Mesothelial cell of epicardium (in vitro differentiated cells): Measurements from ENCODE around the gene LRMDA. TPM values are rescaled to one million over a fixed set of nuclear protein-coding genes. Genes with fewer than 3 reads are reported as not detected.

Experiments used
- DNase-seq, 2 experiments: peaks; one replicate each; pipeline ENCODE4 v3.0.0; 2021; ENCODE audit warnings: low spot score in 2 of 2; ENCODE audit not compliant: unreplicated experiment in 2 of 2
- H3K27ac Mint-ChIP-seq: 2 replicates; pipeline ENCODE4 v1.8.0; 2021; ENCODE audit warnings: mixed read lengths
- H3K27me3 Mint-ChIP-seq: 2 replicates; pipeline ENCODE4 v1.8.0; 2021; ENCODE audit warnings: low read depth, mixed read lengths
- H3K36me3 Mint-ChIP-seq: 2 replicates; pipeline ENCODE4 v1.8.0; 2021; ENCODE audit warnings: mixed read lengths
- H3K4me1 Mint-ChIP-seq: 2 replicates; pipeline ENCODE4 v1.8.0; 2021; ENCODE audit warnings: mixed read lengths
- H3K4me3 Mint-ChIP-seq: 2 replicates; pipeline ENCODE4 v1.8.0; 2021; ENCODE audit warnings: mild to moderate bottlenecking, moderate library complexity, mixed read lengths
- H3K9me3 Mint-ChIP-seq: 2 replicates; pipeline ENCODE4 v1.8.0; 2021; ENCODE audit warnings: mixed read lengths
- total RNA-seq: library from RNA; stranded (reverse); gene quantifications from 3 replicates; pipeline ENCODE4 v1.2.1, GENCODE V29; 2021
- TF ChIP-seq, protein P1 (sequence below): fragments of 200-600 bp; sonication (generic); IDR thresholded peaks from one replicate; pipeline ENCODE4 v1.5.0; 2021; ENCODE audit warnings: antibody characterized with exemption; ENCODE audit not compliant: unreplicated experiment

LRMDA gene
- total RNA-seq, 1 donor from 2014 or later: 2.0 TPM

- DNase-seq: no peak
- no peaks in the 10 kb centered on the region for H3K36me3 Mint-ChIP-seq
- H3K27me3 Mint-ChIP-seq: peaks cover 87% of the 10 kb centered on the region
- TF ChIP-seq, protein P1, sequence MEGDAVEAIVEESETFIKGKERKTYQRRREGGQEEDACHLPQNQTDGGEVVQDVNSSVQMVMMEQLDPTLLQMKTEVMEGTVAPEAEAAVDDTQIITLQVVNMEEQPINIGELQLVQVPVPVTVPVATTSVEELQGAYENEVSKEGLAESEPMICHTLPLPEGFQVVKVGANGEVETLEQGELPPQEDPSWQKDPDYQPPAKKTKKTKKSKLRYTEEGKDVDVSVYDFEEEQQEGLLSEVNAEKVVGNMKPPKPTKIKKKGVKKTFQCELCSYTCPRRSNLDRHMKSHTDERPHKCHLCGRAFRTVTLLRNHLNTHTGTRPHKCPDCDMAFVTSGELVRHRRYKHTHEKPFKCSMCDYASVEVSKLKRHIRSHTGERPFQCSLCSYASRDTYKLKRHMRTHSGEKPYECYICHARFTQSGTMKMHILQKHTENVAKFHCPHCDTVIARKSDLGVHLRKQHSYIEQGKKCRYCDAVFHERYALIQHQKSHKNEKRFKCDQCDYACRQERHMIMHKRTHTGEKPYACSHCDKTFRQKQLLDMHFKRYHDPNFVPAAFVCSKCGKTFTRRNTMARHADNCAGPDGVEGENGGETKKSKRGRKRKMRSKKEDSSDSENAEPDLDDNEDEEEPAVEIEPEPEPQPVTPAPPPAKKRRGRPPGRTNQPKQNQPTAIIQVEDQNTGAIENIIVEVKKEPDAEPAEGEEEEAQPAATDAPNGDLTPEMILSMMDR: no peak
- H3K9me3 Mint-ChIP-seq: peaks cover 6% of the 10 kb centered on the region
- H3K27ac Mint-ChIP-seq: no peak overlapping the region
- H3K4me3 Mint-ChIP-seq: no peak overlapping the region
- peaks cover 25% of the 10 kb centered on the region for H3K4me1 Mint-ChIP-seq
Measured at GRCh38 chr10:75646218-75646915, 214.9 kb downstream of the LRMDA start.

GRCh38 chr10:75646916-75647315, 215.5 kb downstream of the LRMDA start:
- H3K4me1 Mint-ChIP-seq: peaks cover 25% of the 10 kb centered on the region
- peaks cover 87% of the 10 kb centered on the region for H3K27me3 Mint-ChIP-seq
- H3K36me3 Mint-ChIP-seq: no peaks in the 10 kb centered on the region
- DNase-seq: no peak
- TF ChIP-seq, protein P1: no peak
- H3K9me3 Mint-ChIP-seq: peaks cover 6% of the 10 kb centered on the region
- no peak overlapping the region for H3K27ac Mint-ChIP-seq
- H3K4me3 Mint-ChIP-seq: no peak overlapping the region

GRCh38 chr10:75647675-75648074, 216.3 kb downstream of the LRMDA start:
- peaks cover 6% of the 10 kb centered on the region for H3K9me3 Mint-ChIP-seq
- no peak for DNase-seq
- no peak overlapping the region for H3K4me3 Mint-ChIP-seq
- H3K4me1 Mint-ChIP-seq: peaks cover 33% of the 10 kb centered on the region
- TF ChIP-seq, protein P1: no peak
- no peak overlapping the region for H3K27ac Mint-ChIP-seq
- no peaks in the 10 kb centered on the region for H3K36me3 Mint-ChIP-seq
- peaks cover 87% of the 10 kb centered on the region for H3K27me3 Mint-ChIP-seq

DNA sequence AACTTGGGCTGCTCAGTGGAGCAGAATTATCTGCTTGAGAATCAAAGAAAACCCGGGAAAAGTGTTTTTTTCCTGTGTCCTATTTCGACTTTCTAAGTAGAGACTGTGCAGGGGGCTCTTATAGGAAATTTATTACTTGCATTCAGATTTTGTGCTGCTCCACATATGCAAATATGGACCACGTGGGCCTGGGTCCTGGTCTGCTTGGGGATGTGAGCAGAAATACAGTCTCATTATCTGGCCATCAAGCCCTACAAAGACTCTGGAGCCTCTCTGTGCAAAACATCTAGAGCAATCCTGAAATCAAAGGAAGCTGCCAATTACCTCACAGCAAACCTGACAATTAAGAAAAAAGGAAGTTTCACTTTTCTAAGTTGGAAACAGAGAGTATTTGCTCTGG, 216.9 kb downstream of the LRMDA start:
- peaks cover 82% of the 10 kb centered on the region for H3K27me3 Mint-ChIP-seq
- no peak overlapping the region for H3K4me3 Mint-ChIP-seq
- H3K4me1 Mint-ChIP-seq: peaks cover 39% of the 10 kb centered on the region
- TF ChIP-seq, protein P1: no peak
- H3K36me3 Mint-ChIP-seq: no peaks in the 10 kb centered on the region
- H3K27ac Mint-ChIP-seq: no peak overlapping the region
- no peak for DNase-seq
- peaks cover 6% of the 10 kb centered on the region for H3K9me3 Mint-ChIP-seq

GRCh38 chr10:75648854-75649253, 217.4 kb downstream of the LRMDA start:
- Mint-ChIP-seq H3K4me3 (no peak overlapping the region), H3K36me3 (no peaks in the 10 kb centered on the region), H3K9me3 (peaks cover 6% of the 10 kb centered on the region), H3K4me1 (peaks cover 40% of the 10 kb centered on the region), H3K27ac (no peak overlapping the region), H3K27me3 (peaks cover 80% of the 10 kb centered on the region)
- TF ChIP-seq, protein P1: no peak
- no peak for DNase-seq
